Bronchial epithelial cell (primary cell): ENCODE measurements around the gene CD320. TPM values are rescaled to one million over a fixed set of nuclear protein-coding genes. Genes with fewer than 3 reads are reported as not detected.
"Not testable (repeated sequence)": the region's sequence is repeated elsewhere in the genome, so short reads cannot be mapped to it uniquely, and the experiment has no call there.

Experiments
- DNase-seq: peaks from one replicate; pipeline ENCODE4 v3.0.0-alpha.2; 2010; ENCODE audit warnings: low read depth
- FAIRE-seq: peaks from 2 replicates; lab custom pipeline; 2011; peaks lifted over from hg19 to GRCh38; lab: Jason Lieb, UNC
- H3K27me3 ChIP-seq: 2 replicates; pipeline ENCODE4 v1.5.1; 2011; ENCODE audit warnings: low read length; ENCODE audit not compliant: control insufficient read depth, insufficient read depth
- H3K36me3 ChIP-seq: 2 replicates; pipeline ENCODE4 v1.5.1; 2011; ENCODE audit warnings: low read length; ENCODE audit not compliant: control insufficient read depth, insufficient read depth
- H3K4me3 ChIP-seq: 2 replicates; pipeline ENCODE4 v1.5.1; 2011; ENCODE audit warnings: mild to moderate bottlenecking, low read depth, low read length, control low read depth
- total RNA-seq: library from RNA; depleted of rRNA; stranded (reverse); fragments of >200 nt; gene quantifications from 2 replicates; pipeline ENCODE4 v1.2.1, GENCODE V29; 2014
- TF ChIP-seq, protein P1 (sequence below): IDR thresholded peaks from 2 replicates; pipeline ENCODE4 v1.5.1; 2011; ENCODE audit warnings: mild to moderate bottlenecking, moderate library complexity, low read length, control low read depth, inconsistent platforms; ENCODE audit not compliant: insufficient read depth, severe bottlenecking

CD320 gene
- total RNA-seq, 1 donor from 2014 or later = 14.0 TPM

DNA sequence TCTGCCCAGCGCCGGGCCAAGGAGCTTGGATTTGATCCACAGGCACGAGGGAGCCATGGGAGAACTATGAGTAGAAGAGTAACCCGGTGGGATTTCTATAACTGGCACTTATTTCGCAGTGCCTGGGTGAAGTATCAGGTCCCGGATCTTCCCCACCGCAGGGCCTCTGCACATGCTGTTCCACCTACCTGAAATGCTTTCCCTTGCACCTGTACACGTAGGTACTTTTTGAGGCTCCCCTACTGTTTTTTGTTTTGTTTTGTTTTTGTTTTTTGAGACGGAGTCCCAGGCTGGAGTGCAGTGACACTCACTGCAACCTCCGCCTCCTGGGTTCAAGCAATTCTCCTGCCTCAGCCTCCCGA is 35.3 kb upstream of the CD320 start:
- FAIRE-seq (no peak), DNase-seq (no peak)
- H3K36me3 ChIP-seq = no peaks in the 10 kb centered on the region
- TF ChIP-seq, protein P1, sequence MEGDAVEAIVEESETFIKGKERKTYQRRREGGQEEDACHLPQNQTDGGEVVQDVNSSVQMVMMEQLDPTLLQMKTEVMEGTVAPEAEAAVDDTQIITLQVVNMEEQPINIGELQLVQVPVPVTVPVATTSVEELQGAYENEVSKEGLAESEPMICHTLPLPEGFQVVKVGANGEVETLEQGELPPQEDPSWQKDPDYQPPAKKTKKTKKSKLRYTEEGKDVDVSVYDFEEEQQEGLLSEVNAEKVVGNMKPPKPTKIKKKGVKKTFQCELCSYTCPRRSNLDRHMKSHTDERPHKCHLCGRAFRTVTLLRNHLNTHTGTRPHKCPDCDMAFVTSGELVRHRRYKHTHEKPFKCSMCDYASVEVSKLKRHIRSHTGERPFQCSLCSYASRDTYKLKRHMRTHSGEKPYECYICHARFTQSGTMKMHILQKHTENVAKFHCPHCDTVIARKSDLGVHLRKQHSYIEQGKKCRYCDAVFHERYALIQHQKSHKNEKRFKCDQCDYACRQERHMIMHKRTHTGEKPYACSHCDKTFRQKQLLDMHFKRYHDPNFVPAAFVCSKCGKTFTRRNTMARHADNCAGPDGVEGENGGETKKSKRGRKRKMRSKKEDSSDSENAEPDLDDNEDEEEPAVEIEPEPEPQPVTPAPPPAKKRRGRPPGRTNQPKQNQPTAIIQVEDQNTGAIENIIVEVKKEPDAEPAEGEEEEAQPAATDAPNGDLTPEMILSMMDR = no peak
- no peak overlapping the region for H3K4me3 ChIP-seq
- no peaks in the 10 kb centered on the region for H3K27me3 ChIP-seq

DNA sequence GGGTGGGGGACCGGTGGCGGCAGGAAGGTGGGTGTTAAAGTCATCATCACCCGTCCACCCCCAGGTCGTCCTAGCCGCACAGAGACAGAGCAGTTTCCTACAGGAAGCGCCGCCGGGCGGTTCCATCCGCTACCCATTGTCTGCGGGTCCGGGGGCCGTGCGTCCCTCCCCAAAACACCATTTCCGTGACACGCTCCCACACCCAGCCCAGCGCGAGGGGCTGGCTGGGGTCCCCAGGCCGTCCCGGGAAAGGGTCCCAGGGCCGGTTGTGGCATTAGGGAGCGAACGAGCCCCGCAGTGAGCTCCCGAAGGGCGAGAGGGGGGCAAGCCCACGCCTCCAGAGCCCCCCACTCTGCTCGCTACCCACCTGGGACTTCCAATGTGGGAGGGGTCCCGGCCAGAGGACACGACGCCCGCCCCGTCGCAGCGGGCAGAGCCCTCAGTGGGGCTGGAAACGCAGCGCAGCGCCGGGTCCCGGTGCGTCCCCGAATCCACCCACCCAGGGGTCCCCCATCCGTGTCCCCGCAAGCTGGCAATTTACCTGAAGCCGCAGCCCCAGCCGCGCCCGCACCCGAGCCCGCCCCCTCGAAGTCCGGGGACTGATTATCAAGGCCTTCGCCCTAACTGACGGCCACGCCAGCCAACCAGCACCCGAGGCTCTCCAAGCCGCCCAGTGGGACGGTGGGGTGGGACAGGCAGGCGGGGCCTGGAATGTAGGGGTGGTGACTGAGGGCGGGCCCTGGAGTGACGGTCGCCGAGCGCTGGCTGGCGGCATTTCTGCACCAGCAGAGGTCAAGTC is 34.7 kb upstream of the CD320 start, which contains the start of gene KANK3:
Gene KANK3, minus strand, starts transcription at position 579 of the 799 bp plus-strand sequence. CDS start 5,434 bp downstream, outside the sequence.
- no peak for FAIRE-seq
- TF ChIP-seq, protein P1 = no peak

DNA sequence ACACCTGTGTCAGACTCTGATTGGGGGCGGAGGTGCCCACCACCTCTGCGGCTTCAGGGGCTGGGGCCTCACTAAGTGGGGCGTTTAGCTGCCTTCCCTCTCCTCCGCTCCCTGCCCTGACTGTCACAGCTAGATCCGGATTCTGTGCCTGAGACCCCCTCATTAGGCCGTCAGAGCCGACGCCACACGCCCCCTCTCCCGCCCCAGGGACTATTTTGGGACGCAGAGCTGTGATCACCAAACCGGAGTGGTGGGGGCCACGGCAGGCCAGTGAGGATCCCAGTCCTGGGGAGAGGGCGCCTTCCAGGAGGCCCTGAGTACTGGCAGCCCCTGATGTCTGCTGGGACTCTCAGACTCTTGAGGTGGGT is 34.1 kb upstream of the CD320 start:
- H3K4me3 ChIP-seq = no peak overlapping the region
- FAIRE-seq = no peak
- no peaks in the 10 kb centered on the region for H3K27me3 ChIP-seq

More for the DNA sequence above, 34.7 kb upstream of the CD320 start, which contains the start of gene KANK3:
- H3K27me3 ChIP-seq = no peaks in the 10 kb centered on the region
- H3K36me3 ChIP-seq = no peaks in the 10 kb centered on the region
- H3K4me3 ChIP-seq = peak within 1 kb of the TSS; percentile 41
- peak; percentile 85 for DNase-seq

DNA sequence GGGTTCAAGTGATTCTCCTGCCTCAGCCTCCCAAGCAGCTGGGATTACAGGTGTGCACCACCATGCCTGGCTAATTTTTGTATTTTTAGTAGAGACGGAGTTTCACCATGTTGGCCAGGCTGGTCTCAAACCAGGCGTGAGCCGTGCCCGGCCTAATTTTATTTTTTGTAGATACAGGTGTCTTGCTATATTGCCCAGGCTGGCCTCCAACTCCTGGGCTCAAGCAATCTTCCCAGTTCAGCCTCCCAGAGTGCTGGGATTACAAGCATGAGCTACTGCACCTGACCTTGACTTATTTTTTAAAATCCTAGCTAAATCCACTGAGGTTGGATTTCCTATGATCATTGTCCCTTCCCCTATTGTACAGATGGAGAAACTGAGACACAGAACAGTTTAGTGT is 33.3 kb upstream of the CD320 start:
- DNase-seq, FAIRE-seq, H3K4me3 ChIP-seq, H3K36me3 ChIP-seq, H3K27me3 ChIP-seq: not testable (repeated sequence)

More for the DNA sequence above, 34.1 kb upstream of the CD320 start:
- DNase-seq = no peak
- H3K36me3 ChIP-seq = no peaks in the 10 kb centered on the region
- TF ChIP-seq, protein P1 = no peak

DNA sequence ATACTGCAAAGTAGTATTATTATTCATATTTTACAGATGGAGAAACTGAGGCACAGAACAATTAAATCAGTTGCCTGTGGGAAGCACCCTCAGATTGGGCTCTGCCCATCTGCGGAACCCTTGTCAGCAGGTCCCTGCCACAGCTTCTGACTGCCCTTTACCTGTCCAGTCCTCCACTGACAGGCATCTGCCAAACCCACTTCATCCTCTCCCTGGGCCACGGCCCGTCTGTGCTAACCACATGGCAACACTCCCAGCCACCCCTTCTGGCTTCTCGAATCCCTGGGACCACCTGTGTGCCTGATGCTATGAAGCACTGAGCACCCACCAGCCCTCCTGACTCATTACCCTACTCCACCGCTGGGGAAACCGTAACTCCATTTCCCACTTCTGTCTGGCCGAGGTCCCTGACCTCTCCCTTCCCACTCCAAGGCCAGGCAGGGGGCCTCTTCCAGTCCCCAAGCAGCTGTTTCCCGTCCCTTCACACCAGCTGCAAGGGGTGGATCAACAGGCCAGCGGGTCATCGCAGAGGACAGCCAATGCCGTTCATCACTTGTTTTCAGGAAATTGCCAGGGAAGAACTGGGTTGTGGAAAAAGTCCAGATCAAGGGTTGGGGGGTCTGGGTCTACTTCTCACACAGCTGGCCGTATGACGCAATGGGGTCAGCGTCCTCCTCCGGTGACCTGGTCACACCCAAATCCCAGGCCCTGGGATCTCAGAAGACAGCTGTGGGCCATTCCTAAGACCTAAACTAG is 32.4 kb upstream of the CD320 start:
- H3K27me3 ChIP-seq = no peaks in the 10 kb centered on the region
- FAIRE-seq = no peak
- TF ChIP-seq, protein P1 = no peak
- no peak overlapping the region for H3K4me3 ChIP-seq
- no peak for DNase-seq
- H3K36me3 ChIP-seq = no peaks in the 10 kb centered on the region

DNA sequence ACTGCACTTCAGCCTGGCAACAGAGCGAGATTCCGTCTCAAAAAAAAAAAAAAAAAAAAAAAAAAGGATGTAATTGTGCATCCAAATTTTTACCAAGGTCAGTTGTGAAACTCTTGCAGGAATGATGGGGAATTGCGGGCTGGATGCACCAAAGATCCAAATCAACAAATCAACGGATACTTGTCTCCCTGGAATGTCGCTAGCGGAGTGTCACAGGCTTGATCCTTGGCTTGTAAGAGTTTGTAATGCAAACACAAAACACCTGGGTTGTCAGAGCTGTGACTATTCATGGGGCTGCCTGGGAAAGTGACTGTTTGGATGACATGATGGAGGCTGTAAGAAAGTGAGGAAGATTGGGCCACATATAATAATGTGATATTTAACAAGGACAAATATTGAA is 30.7 kb upstream of the CD320 start:
- FAIRE-seq = no peak
- TF ChIP-seq, protein P1 = no peak
- H3K4me3 ChIP-seq = no peak overlapping the region
- DNase-seq = no peak
- peaks cover 6% of the 10 kb centered on the region for H3K27me3 ChIP-seq
- H3K36me3 ChIP-seq = no peaks in the 10 kb centered on the region
